Stimulated activated CD8-positive, alpha-beta memory T cell treated with anti-CD3 and anti-CD28 coated beads, Interleukin-7, amount 100 ng/mL, for 1 hour (primary cell): Measurements from ENCODE around the gene SMAD3.

ENCODE experiments used
- DNase-seq, 2 donors: peaks; one replicate each; pipeline ENCODE4 v3.0.0-alpha.2; 2020; ENCODE audit warnings: low read depth in 2 of 2

Gene SMAD3

GRCh38 chr15:67080900-67081431, 15.6 kb downstream of the SMAD3 start:
- DNase-seq: no peak

- no peak for DNase-seq
Measured at GRCh38 chr15:67082007-67082536, 16.7 kb downstream of the SMAD3 start.

- DNase-seq: no peak
Measured at GRCh38 chr15:67083135-67083762, 17.8 kb downstream of the SMAD3 start.

- DNase-seq: no peak
Measured at GRCh38 chr15:67084561-67084960, 19.2 kb downstream of the SMAD3 start.

- no peak for DNase-seq
Measured at GRCh38 chr15:67085237-67085817, 19.9 kb downstream of the SMAD3 start.

GRCh38 chr15:67085818-67086636, 20.6 kb downstream of the SMAD3 start:
- DNase-seq: no peak

GRCh38 chr15:67086637-67086914, 21.2 kb downstream of the SMAD3 start:
- DNase-seq: no peak

GRCh38 chr15:67087507-67088172, 22.2 kb downstream of the SMAD3 start:
- DNase-seq: no peak

GRCh38 chr15:67089217-67090193, 24.1 kb downstream of the SMAD3 start:
- DNase-seq: no peak

GRCh38 chr15:67090297-67091070, 25.1 kb downstream of the SMAD3 start:
- DNase-seq: no peak

GRCh38 chr15:67091071-67091979, 25.9 kb downstream of the SMAD3 start:
- peak in 1 of 2 donors; percentile 58 for DNase-seq

- DNase-seq: no peak
Measured at GRCh38 chr15:67091980-67092677, 26.7 kb downstream of the SMAD3 start.

- no peak for DNase-seq
Measured at GRCh38 chr15:67092752-67093503, 27.5 kb downstream of the SMAD3 start.

- no peak for DNase-seq
Measured at GRCh38 chr15:67093504-67093862, 28.1 kb downstream of the SMAD3 start.

- no peak for DNase-seq
Measured at GRCh38 chr15:67094001-67094826, 28.8 kb downstream of the SMAD3 start.

- DNase-seq: no peak
Measured at GRCh38 chr15:67095912-67096311, 30.5 kb downstream of the SMAD3 start.
